GM10266 (cell line): Measurements from ENCODE around the gene CHGA.

ENCODE experiments used
- DNase-seq: peaks from one replicate; pipeline ENCODE4 v3.0.0; 2012; ENCODE audit errors: extremely low spot score
- CTCF ChIP-seq: IDR thresholded peaks from 2 replicates; pipeline ENCODE4 v1.5.1; 2012; ENCODE audit warnings: mild to moderate bottlenecking, low read depth; ENCODE audit not compliant: control insufficient read depth, insufficient read depth; ENCODE audit errors: missing control alignments

The CHGA gene

GRCh38 chr14:92969430-92969829 is 46.5 kb downstream of the CHGA start:
- TF ChIP-seq CTCF: no peak

GRCh38 chr14:92969871-92970270 is 46.9 kb downstream of the CHGA start:
- DNase-seq: no peak

More at GRCh38 chr14:92969430-92969829, 46.5 kb downstream of the CHGA start:
- no peak for DNase-seq

GRCh38 chr14:92970271-92970670 is 47.3 kb downstream of the CHGA start:
- TF ChIP-seq CTCF: no peak
- DNase-seq: no peak

More at GRCh38 chr14:92969871-92970270, 46.9 kb downstream of the CHGA start:
- TF ChIP-seq CTCF: no peak

GRCh38 chr14:92971601-92972180 is 48.7 kb downstream of the CHGA start:
- no peak for DNase-seq
- TF ChIP-seq CTCF: no peak

- peak; percentile 41 for TF ChIP-seq CTCF
- DNase-seq: no peak
Observed at GRCh38 chr14:92973261-92973797, 50.4 kb downstream of the CHGA start.

GRCh38 chr14:92973798-92974372 is 50.9 kb downstream of the CHGA start:
- DNase-seq: no peak
- TF ChIP-seq CTCF: no peak
